Activated T-cell treated with anti-CD3 and anti-CD28 coated beads for 1 hour (primary cell): ENCODE measurements around the gene NEGR1.

ENCODE experiments used
- DNase-seq: peaks from one replicate; pipeline ENCODE4 v3.0.0-alpha.2; 2020; ENCODE audit warnings: low read depth

Gene NEGR1

DNA sequence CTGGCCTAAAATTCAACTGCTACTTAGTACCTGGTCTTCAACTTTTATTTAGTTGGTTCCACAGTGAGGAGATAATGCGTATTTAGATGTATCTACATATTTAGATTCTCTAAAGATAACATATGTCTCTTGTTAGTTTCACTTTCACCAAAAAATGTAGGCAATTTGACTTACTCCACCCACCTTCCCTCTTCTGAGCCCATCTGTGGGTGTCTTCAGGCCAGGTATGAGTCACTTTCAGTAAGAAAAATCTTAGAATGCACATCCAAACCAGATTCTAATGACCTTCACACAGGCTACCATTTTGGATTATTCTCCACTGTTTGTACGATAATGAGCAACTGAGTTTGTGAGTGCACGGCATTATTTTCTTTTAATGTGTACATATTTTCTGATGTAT lies 501.7 kb downstream of the NEGR1 start:
- DNase-seq, result no peak

DNA sequence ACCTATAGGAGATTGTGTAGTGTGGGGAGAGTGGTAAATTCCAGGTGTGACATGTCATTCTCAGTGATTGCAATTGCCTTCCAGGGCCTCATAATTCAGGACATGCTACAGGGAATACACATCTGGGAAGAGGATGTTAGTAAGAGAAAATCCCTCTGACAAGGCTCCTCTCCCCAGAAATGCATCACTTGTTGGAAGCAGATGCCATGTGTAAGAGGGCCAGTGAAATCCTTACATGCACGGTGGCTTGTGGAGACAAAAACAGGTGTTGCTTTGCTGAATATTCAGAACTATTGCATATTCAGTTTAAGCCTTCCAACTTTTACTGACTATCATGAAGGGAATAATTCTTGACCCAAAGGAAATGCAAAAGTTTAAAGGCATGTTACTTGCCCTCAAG lies 503.4 kb downstream of the NEGR1 start:
- DNase-seq, result no peak

DNA sequence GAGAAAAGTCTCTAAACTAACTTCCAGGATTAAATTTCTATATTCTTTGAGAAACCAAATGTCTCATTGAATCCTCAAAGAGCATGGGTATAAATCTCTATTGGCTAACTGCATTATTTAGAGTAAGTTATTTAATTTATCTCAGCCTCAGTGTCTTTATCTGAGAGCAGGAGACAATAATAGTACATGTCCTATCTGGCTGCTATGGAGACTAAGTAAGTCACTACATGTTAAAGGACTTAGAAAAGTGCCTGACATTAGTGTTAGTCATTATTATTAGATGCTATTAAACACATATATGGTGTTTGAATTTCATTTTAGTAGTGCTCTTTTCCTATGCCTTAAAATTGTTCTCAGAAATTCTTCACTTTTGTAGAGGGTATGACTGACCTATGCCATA lies 505.2 kb downstream of the NEGR1 start:
- no peak for DNase-seq

DNA sequence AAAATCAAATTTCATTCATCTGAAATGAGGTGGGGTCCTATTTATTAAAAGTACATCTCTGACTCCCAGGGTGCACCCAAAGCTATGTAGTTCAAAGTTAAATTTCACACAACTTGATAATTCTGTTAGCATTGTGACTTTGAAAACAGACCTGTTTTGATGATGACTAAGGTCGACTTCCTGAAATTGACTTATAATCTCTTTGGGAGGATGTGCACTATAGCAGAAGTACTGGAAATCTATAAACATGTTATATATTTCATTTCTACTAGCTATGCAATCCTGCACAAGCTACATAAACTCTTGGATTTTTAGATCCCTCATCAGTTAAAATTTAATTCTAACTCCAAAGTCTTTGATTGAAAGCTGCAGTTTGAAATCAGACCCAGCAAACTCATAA lies 507.6 kb downstream of the NEGR1 start:
- no peak for DNase-seq

DNA sequence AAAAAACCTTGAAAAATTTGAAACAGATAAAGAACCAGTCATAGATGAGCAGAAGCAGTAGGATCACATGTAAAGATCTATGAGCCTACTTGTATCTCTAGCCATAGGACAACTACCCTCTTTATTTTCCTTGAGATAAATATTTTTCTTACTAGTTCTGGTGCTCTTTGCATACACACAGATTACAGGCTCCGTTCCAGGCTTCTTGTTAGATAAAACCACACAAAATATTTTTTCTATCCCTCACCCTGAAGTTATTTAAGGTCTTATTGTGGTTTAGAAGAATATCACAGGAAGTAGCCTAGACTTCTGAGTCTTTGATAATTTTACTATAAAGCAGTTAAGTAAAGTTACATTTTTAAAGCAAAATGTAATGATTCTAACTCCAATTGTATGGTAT lies 512.2 kb downstream of the NEGR1 start:
- no peak for DNase-seq

DNA sequence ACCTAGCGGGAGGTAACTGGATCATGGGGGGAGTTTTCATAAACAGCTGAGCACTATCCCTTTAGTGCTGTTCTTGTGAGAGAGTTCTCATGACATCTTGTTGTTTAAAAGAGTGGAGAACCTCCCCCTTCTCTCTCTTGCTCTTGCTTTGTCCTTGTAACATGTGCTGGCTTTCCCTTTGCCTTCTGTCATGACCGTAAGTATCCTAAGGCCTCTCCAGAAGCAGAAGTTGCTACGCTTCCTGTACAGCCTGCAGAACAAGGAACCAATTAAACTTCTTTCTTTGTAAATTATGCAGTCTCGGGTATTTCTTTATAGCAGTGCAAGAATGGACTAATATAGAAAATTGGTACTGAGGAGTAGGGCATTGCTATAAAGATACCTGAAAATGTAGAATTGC lies 515.6 kb downstream of the NEGR1 start:
- no peak for DNase-seq

DNA sequence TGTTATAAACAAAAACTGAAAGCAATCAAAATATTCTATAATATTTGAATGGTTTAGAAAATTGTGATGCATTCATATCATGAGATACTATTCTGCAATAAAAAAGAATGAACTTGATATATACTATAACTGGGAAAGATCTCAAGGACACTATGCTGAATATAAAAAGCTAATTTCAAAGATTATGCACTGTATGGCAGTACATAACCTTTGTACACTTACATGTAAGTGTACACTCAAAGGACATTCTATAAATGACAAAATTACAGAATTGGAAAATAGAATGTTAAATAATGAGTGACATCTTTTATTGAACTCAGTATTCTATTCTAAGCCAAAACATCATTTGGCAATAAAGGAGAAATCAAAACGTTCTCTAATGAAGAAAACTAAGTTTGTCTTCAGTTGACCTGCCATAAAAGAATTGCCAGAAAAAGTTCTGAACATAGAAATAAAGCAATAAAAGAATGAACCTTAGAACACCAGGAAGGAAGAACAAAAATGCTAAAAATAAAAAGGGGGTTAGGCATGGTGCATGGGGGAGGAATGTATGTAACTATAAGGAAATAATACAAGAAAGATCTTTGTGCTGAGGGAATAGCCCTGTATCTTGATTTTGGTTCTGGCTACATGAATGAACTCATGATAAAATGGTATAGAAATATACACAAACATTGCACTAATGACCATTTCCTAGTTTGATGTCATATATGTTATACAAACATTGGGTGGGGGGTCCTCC lies 519.7 kb downstream of the NEGR1 start:
- DNase-seq, result no peak

DNA sequence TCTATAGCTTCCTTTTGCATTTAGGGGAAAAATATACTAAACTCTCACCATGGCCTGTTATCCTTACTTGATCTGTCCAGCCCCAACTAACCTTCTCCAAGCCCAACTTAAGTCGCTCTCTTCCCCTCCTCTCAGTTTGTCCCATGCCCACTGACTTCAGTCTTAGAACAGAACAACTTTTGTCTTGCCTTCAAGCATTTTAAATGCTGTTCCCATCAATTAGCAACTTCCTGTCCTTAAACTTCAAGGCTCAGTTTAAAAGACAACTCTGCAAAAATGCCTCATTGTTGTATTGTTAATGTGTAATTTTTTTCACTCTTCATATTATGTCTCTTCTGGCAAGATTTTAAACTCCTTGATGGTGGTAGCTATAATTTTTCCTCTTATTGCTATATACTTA lies 526.9 kb downstream of the NEGR1 start:
- no peak for DNase-seq

DNA sequence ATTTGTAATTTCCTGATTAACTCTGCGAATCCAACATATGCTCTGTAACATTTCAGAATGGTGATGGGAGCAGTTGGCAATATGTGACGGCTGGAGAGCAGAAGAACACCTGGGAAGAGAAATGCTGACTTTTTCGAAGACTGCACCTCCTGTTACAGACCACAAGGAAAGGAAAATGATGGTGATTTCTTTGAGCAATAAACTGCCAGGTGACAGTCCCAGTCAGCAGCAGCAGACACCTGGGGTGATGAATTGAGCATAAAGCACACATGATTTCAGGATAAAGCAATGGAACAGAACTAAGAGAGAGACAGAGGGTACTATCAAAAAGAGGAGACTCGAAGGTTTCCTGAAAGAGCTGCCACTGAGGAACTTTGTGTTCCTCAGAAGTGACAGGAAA lies 528.6 kb downstream of the NEGR1 start:
- DNase-seq, result no peak

DNA sequence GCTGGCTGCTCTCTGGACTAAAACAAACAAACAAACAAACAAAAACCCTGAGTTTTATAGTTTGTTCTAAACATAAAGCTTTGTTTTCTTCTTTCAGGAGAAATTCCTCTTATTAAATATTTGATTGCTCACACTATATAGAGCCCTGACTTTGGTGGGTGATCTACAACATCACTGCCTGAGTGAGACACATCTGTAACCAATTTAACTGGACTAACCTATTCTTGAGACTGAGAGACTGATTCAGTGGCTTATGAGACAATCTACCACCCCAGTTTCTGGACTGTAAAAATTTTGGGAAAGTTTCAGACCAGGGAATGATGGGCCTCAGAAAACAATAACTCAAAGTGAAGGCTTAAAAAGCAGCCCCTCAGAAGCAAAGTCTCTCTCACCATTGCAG lies 537.0 kb downstream of the NEGR1 start:
- DNase-seq, result no peak

DNA sequence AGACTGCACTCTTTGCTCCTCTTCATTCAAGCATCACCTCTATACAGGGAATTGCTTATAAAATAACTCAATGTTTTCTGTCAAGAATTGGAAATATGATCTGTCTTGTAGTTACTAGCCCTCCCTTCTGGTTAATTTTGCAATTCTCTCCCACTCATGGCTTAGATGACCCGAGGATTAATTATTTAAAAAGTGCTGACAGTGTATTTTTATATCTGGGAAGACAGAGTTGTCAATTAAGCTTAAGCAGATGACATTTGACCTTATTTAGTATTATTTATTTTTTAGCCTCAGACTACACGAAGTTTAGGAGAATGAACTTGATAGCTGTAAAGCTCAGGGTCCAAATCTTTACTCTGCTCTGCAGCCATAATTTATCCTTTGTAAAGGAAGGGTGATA lies 538.5 kb downstream of the NEGR1 start:
- no peak for DNase-seq

DNA sequence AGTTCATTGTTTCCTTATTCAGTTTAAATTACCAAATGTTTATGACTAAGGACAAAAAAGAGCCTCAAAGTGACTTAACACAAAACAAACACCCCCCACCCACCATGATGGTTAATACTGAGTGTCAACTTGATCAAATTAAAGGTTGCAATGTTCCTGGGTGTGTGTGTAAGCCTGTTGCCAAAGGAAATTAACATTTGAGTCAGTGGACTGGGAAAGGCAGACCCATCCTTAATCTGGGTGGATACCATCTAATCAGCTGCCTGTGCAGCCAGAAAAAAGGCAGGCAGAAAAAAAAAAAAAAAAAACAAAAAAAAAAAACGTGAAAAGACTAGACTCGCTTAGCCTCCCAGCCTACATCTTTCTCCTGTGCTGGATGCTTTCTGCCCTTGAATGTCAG lies 543.4 kb downstream of the NEGR1 start:
- no peak for DNase-seq

DNA sequence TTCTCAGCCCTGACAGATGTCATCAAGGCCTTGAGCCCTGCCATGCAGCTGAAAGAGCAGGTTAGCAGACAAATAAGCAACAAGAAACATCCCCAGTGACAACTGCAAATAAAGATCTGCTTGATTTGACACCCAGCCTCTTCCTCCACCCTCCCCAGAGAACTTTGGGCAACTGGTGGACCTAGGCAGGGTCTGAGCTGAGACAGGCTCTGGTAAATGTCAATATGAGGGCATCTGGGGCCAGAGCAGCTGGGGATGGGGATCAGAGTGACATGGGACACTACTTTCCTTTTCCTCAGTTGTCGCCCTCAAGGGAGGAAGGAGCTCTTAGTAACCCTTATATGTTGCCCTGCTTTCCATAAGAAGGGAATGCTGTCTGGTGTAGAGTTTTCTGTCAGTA lies 544.1 kb downstream of the NEGR1 start:
- no peak for DNase-seq

DNA sequence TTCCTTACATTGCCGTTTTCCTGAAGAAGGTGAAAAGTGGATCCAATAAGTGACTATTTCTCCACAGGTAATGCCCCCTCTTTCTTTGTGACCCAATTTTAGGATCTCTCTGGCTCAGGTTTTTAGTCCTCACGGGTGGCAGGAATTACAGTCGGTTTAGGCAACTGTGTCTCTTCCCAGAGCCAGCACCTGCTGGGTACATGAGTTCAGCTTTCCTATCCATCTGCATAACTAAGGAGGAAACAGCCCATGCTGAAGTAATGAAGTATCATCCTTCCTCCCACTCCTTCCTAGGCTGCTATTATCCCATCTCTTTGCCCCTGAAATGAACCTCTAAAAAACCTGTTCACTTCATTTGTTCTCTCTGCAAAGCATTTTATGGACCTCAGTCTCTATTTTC lies 544.6 kb downstream of the NEGR1 start:
- DNase-seq, result no peak

DNA sequence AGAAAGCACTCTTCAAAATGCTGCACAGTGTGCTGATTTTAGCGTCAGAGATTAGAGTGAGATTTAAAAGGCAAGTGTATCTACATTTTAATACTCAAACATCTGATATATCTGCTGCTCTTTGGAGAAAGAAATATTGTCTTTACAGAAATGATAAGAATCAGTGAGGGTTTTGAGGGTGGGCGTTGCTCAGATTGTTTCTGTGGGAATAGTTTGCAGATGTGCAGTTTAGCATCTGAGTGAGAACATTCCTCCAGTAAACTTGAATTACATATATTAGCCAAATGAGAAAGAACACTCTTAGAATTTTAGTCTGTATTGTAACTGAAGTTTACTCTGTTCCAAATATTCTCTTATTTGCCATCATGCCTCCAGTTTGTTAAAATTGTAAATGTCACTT lies 549.2 kb downstream of the NEGR1 start:
- DNase-seq, result no peak

DNA sequence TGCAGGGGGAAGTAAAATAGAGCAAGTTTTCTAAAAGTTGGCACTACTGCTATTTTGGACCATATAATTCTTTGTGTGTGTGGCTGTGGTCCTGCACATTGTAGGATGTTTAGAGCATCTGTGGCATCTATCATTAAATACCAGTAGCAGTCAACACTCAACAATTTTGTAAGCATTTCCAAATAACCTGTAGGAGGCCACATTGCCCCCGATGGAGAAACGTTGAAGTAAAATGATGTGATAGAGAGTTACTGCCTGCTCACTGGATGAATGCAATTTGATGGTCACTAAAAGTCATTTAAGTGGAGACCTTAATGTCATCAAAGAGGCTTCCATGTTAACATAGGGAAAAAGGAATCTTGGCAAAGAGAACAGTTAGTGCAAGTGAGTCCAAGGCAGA lies 560.8 kb downstream of the NEGR1 start:
- no peak for DNase-seq

DNA sequence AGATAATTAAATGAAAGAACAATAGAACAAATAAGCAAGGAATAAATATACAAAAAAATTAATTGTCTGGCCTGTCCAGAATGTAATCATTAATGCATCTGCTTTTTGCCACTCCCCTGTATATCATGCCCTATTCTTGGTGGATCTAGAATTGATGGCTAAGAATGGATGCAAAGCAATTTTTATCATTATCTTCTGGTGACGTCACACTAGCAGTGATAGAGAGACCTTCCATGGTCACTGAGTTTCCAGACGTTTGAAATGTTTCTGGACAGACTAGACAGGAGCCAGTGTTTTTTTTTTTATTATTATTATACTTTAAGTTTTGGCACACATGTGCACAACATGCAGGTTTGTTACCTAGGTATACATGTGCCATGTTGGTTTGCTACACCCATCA lies 563.0 kb downstream of the NEGR1 start:
- DNase-seq, result no peak

DNA sequence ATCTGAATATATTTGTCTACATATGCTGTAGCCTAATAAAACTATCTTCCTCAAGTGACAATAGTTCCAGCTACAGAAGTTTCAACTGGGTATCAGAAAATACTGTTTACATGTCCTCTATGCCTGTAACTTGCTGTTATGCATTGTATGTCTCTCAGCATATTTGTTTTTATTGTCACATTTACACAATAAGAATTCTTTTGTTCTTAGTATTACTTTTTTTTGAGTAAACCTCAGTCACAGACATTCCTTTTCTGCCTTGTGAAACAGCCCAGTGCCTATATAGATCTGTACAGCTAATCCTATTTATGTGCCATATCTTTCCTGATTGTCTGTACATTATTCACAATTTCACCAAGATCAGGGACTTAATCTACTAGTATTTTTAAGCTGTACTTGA lies 565.2 kb downstream of the NEGR1 start:
- no peak for DNase-seq

DNA sequence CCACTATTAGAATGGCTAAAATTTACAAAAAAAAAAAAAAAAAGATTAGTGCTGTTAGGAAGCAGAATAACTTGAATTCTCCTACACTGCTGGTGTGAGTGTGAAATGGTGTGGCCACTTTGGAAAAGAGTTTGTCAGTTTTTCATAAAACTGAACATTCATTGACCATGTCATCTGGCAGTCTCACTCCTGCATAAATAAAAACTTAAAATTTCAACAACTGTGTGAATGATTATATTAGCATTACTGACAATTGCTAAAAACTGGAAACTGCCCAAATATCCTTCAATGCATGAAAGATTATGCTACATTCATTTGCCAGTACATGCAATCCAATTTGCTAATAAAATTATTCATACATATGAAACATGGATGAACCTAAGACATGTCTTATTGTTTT lies 570.9 kb downstream of the NEGR1 start:
- no peak for DNase-seq

DNA sequence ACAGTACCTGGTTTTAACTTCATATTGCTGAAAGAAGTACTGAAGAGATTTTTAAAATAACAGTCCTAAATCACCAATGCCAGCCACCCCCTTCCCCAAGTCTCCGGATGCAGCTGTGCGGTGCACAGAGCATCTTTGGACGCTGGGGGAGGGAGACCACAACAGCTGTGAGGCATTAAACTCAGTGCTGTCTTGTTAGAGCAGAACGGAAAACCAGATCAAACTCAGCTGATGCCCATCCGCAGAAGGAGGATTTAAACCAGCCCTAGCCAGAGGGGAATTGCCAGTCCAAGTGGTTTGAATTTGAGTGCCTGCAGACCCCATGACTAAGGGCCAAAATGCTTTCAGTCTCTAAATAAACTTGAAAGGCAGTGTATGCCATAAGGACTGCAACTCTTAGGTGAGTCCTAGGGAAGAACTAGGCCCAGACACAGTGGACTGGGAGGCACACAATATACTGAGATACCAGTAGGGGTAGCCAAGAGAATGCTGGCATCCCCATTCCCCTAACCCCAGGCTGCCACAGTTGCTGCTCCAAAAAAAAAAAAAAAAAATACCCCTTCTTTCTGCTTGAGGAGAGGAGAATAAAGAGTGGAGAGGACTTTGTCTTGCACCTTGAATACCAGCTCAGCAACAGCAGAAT lies 576.2 kb downstream of the NEGR1 start:
- DNase-seq, result no peak

DNA sequence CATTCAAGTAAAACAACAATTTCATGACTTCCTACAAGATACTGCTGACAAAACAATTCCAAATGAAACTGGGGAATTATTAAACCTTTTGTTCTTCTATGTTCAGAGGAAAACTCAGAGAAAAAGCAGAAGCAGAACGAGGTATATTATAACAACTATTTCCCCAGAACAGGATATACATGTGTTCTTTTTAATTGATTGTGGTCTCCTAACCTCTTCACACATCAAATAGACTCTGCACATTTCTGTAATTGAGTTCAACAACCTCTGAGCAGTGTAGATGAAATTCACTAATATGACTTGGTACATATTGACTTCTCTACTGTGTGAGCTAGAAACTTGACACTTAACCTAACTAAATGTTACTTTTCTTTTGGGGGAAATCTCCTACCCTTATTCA lies 584.2 kb downstream of the NEGR1 start:
- DNase-seq, result no peak

DNA sequence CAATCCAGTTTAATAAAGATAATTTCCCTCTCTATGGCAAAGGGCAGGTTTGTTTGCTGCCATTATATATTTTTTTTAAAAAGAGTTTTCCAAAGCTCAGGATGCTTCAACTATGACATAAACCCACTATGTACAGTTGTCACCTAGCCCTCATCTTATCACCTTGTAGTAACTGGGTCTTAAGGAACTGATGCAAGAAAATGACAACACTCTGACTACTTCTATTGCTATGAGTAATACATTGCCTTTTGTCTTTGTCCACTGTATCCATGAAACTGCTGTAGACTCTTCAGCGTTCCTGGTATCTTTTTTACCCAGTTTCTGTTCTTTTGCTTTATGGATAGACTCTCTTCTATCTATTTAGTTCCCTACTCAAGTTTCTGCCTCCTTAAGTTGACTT lies 586.5 kb downstream of the NEGR1 start:
- no peak for DNase-seq

DNA sequence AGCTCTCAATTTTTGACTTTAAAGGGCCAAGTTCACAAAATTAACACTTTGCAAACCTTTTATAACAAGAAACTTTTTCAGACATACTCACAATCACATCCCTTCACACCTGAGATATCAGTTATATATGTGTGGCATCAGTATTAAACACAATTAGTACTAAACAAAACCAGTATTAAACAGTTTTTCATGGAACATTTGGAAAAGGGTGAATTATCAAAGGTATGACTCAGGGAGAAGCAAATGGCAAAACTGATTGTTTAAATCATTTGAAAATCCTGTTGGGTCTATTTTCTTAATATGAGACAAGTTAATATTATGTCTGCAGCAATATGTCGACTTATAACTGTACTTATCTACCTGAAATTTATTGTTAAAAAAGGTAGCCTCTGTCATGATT lies 587.3 kb downstream of the NEGR1 start:
- no peak for DNase-seq

DNA sequence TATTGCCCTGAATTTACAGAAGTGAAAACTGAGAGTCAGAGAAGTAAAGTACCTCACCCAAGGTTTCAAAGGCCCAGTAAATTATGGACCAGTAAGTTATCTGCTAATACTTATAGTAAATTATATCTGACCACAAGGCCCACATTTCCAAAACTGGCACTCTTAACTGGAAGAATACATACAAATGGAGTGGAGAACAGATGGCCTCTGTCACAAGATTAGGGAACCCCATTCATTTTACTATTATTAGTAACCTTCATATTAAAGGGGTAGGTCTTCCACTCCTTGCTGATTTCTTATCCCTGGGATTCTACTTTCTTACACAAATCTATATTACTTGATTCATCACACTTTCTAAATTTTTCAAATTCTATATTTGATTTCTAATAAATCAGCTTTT lies 588.8 kb downstream of the NEGR1 start:
- DNase-seq, result no peak
